GM21529 (cell line): Measurements from ENCODE around the gene PBXIP1.

Source experiments
- ATAC-seq: cut with Tn5 transposase; IDR thresholded peaks from one replicate; pipeline ENCODE4 v1.9.1; 2021; ENCODE audit not compliant: unreplicated experiment

Gene PBXIP1

GRCh38 chr1:154901591-154901990, 54.3 kb downstream of the PBXIP1 start:
- ATAC-seq = no peak

GRCh38 chr1:154899041-154899440, 56.9 kb downstream of the PBXIP1 start:
- ATAC-seq = no peak

GRCh38 chr1:154896771-154897286, 59.1 kb downstream of the PBXIP1 start:
- no peak for ATAC-seq

- ATAC-seq = no peak
These were observed 60.1 kb downstream of the PBXIP1 start for GRCh38 chr1:154895798-154896197.
